DOHH2 (cell line): ENCODE data around the gene INSIG2.

Experiments
- EZH2phosphoT487 ChIP-seq: fragments of 200-600 bp; sonication (generic); IDR thresholded peaks from 2 replicates; pipeline ENCODE4 v1.6.1; 2017; ENCODE audit warnings: borderline replicate concordance, mild to moderate bottlenecking, antibody characterized with exemption, low read length, moderate library complexity, mixed read lengths
- TF ChIP-seq, protein P1 (sequence below): fragments of 200-600 bp; sonication (generic); IDR thresholded peaks from one replicate; pipeline ENCODE4 v1.5.1; 2014; ENCODE audit warnings: antibody characterized with exemption, mild to moderate bottlenecking, low read depth, low read length; ENCODE audit not compliant: poor library complexity, severe bottlenecking

DNA sequence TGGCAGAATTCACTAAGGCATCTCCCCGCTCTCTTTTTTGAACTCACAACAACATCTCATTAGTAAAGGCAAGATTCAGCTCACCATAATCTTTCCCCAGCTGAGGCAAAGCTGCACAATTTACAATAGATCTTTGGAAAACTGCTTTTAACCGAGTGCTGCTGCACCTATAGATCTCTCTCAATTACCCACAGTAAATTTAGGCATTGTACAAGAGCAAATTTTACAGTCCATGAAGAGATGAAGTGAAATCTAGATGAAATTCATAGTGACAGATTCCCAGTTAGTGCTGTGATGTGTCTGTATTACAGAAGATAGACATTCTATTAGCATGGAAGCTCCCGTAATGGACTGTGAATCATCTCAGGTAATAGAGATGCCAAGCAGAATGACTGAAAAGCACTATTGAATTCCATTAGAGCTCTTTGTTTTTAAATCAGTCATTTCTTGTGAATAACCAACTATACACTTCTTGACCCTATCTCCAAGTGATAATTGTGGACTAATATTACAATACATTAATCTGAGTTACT, 36.4 kb upstream of the INSIG2 start:
- TF ChIP-seq, protein P1, sequence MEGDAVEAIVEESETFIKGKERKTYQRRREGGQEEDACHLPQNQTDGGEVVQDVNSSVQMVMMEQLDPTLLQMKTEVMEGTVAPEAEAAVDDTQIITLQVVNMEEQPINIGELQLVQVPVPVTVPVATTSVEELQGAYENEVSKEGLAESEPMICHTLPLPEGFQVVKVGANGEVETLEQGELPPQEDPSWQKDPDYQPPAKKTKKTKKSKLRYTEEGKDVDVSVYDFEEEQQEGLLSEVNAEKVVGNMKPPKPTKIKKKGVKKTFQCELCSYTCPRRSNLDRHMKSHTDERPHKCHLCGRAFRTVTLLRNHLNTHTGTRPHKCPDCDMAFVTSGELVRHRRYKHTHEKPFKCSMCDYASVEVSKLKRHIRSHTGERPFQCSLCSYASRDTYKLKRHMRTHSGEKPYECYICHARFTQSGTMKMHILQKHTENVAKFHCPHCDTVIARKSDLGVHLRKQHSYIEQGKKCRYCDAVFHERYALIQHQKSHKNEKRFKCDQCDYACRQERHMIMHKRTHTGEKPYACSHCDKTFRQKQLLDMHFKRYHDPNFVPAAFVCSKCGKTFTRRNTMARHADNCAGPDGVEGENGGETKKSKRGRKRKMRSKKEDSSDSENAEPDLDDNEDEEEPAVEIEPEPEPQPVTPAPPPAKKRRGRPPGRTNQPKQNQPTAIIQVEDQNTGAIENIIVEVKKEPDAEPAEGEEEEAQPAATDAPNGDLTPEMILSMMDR = no peak
- TF ChIP-seq EZH2phosphoT487 = no peak
